ENCODE data around the gene FLNB.

Gene FLNB

DNA sequence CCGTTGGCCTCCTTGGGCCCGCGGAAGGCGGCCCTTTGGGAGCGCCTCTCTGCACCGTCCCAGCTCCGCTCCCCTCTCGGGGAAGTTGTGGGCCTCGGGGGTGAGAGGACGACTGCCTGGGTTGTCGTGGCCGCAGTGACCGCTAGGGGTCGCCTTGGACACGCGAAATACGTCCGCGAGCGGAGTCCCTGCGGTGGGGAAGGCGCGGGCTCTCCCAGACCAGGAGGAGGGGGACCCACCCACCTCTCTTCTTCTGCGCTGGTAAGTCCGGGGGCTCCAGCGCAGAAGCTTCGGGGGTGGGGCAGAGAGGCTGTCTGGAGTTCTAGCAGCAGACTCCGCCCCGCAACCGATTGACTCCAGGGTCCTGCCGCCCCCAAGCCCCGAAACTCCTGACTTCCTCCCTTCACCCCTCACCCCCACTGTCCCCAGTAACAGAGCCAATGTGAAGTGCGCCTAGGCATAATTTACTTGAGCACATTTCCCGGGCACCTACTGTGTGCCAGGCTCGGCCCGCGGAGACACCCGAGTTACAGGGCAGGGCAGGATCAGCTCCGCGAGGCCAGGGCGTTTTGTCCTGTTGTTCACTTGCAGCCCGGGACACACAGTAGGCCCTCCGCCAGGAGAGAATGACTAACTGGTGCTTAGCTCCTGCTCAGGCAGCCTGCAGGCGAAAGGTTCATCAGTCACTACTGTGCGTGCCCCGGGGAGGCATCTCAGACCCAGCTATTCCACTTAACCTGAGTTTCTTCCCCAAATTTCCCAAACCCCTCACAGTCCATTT lies 169.7 kb downstream of the FLNB start:
- peak; percentile 78 for DNase-seq (ENCODE audit: insufficient read length, low spot score)
- FAIRE-seq: peak; percentile 54

GRCh38 chr3:58178528-58179234 lies 170.5 kb downstream of the FLNB start:
- no peak for DNase-seq (ENCODE audit: insufficient read length, low spot score)

GRCh38 chr3:58179235-58180098 lies 171.2 kb downstream of the FLNB start:
- FAIRE-seq: no peak
- DNase-seq (ENCODE audit: insufficient read length, low spot score): no peak

More at GRCh38 chr3:58178528-58179234, 170.5 kb downstream of the FLNB start:
- FAIRE-seq: no peak

DNA sequence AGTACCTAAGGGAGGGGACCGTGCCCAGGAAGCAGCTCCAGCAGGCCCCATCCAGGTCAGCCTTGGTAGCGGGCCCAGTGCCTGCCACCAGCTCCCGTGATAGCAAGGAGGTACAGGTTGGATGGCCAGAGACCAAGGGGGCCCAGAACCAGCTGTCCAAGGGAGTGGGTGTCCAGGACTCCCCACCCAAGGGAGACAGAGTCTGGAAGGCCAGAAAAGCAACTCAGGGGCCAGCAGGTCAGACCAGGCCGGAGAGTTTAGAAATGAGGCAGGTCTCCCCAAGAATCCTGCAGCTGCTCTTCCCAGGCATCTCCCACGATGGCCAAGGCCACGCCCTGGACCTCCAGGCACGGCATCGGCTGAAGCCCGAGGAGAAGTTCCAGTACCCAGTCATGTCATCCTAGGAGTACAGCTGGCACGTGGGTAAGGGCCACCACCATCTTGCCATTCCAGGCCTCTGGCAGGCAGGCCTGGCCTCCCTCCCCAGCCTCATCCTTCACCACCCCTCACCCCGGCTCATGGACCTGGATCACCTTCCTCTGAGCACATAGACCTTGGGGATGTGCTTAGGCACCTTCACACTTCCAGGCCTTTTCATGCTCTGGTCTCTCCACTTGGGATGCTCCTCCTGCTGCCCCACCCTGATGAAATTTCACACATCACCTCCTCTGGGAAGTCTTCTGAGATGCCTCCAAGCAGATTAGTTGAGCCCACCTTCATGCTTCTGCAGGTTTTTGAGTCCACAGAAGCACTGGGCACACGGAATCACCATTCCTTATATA lies 172.1 kb downstream of the FLNB start:
- DNase-seq (ENCODE audit: insufficient read length, low spot score) (no peak), FAIRE-seq (no peak)

GRCh38 chr3:58180940-58181587 lies 172.8 kb downstream of the FLNB start:
- FAIRE-seq (no peak), DNase-seq (ENCODE audit: insufficient read length, low spot score) (no peak)

DNA sequence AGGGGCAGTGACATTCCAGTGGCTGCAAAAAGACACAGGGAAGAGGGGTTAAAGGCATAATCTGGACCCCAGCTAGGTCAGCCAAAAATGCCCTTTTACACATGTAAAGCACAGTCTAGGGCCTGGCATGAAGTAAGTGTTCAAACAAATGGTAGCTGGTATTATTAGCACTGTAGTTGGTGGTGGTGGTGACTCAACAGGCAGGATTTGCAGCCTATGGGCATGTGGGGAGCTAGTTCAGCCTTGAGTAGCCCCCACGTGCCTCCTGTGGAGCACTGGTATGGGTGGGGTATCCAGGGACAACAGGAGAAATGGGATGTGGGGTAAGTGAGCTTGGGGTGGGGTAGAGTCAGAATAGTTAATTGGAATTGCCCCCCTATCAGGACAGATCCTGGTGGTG lies 175.0 kb downstream of the FLNB start:
- no peak for FAIRE-seq

DNA sequence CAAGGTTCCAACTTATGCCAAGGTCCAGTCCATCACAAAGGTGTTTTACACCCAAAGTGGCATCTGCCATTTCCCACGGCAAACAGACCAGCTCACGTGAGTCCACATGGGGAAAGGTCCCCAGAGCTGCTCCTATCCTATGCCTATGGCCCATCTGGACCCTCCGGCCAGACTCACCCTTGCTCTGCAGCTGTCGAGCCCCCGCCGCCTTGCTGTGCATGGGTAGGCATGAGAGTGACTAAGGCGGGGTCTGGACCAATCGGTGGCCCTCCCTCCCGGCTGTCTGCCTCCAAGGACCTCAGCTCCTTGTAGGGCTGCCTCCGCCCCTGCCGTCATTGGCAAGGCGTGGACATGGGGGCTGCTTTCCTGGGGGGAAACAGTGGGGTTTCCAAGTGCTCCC lies 175.7 kb downstream of the FLNB start:
- FAIRE-seq (no peak), DNase-seq (ENCODE audit: insufficient read length, low spot score) (no peak)

More for the DNA sequence above, 175.0 kb downstream of the FLNB start:
- no peak for DNase-seq (ENCODE audit: insufficient read length, low spot score)

GRCh38 chr3:58184309-58184981 lies 176.2 kb downstream of the FLNB start:
- FAIRE-seq: no peak

GRCh38 chr3:58184982-58185360 lies 176.7 kb downstream of the FLNB start:
- FAIRE-seq (no peak), DNase-seq (ENCODE audit: insufficient read length, low spot score) (no peak)

More at GRCh38 chr3:58184309-58184981, 176.2 kb downstream of the FLNB start:
- no peak for DNase-seq (ENCODE audit: insufficient read length, low spot score)

- FAIRE-seq (no peak), DNase-seq (ENCODE audit: insufficient read length, low spot score) (no peak)
Observed at GRCh38 chr3:58188173-58188564, 179.9 kb downstream of the FLNB start.

GRCh38 chr3:58188921-58189451 lies 180.8 kb downstream of the FLNB start:
- DNase-seq (ENCODE audit: insufficient read length, low spot score) (no peak), FAIRE-seq (no peak)

DNA sequence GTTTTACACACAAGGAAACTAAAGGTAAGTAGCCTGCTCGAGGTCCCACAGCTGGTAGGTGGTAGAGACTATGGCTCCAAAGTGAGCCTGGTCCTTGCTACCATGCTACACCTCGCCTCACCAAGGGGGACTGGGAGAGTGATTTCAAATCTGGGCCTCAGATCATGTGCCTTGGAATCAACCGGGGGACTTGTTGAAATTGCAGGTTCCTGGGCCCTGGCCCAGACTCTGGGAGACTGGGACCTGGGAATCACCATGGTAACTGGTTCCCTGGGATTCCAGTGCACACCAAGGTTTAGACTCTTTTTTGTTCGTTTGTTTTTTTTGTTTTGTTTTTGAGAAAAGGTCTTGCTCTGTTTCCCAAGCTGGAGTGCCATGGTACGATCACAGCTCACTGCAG lies 181.5 kb downstream of the FLNB start:
- DNase-seq (ENCODE audit: insufficient read length, low spot score): no peak
- FAIRE-seq: no peak

DNA sequence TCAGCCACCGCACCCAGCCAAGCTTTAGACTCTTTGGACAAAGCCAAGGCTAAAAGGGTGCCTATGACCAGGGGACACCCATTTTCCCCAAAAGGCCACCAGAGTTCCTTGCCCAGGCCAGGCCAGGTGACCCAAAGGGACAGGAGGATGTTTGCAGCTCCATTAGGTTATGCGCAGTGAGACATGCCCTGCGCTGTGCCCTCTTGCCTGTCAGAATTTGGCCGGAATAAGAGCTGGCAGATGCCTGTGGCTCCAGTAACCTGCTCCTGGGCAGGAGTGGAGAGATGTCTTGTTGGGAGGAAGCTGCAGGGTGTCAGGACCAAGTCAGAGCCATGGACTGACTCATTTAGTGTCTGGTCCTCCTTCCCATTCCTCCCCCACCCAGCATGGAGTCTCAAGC lies 182.1 kb downstream of the FLNB start:
- no peak for DNase-seq (ENCODE audit: insufficient read length, low spot score)
- FAIRE-seq: no peak

- DNase-seq (ENCODE audit: insufficient read length, low spot score) (no peak), FAIRE-seq (no peak)
Observed at GRCh38 chr3:58190882-58191281, 182.7 kb downstream of the FLNB start.

DNA sequence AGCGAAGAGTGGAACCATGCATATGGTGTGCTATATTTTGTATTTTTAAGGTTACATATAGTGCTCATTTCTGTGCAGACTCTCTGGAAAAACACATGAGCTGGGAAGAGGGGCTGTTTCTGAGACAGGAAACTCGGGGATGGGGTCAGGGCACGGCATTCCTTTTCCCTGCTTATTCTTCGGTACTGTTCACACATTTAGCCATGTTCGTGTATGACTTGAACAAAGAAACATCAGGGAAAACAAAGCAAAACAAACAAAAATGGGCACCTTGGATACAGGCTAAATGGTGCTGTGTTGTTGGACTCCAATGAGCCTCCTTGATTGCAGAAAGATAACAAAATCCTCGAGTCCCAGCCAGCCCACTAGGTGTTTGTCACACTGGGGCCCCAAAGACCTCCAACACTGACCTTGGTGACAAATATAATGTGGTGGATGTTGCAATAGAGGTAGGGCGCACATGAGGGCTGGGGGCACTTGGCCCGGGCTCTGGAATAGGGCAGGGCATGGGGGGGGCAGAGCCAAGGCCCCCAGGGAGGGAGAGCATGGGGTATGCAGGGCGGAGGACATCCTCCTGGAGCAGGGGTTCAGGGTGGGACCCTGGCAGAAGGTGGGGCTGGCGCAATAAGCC lies 183.3 kb downstream of the FLNB start:
- DNase-seq (ENCODE audit: insufficient read length, low spot score): no peak
- FAIRE-seq: no peak

GRCh38 chr3:58192069-58192468 lies 183.8 kb downstream of the FLNB start:
- FAIRE-seq (no peak), DNase-seq (ENCODE audit: insufficient read length, low spot score) (no peak)

- DNase-seq (ENCODE audit: insufficient read length, low spot score): no peak
- no peak for FAIRE-seq
Observed at GRCh38 chr3:58193682-58194407, 185.6 kb downstream of the FLNB start.

- FAIRE-seq (no peak), DNase-seq (ENCODE audit: insufficient read length, low spot score) (no peak)
Observed at GRCh38 chr3:58197588-58197987, 189.4 kb downstream of the FLNB start.

Data from GM19239 (cell line).